Spleen (tissue), 11 donors: ENCODE measurements around the gene ARL11. TPM values are rescaled to one million over a fixed set of nuclear protein-coding genes. Genes with fewer than 3 reads are reported as not detected.

Experiments used
- DNase-seq: peaks from one replicate; pipeline ENCODE4 v3.0.0-alpha.2; 2020
- H3K27ac ChIP-seq, 8 donors: fragments of 200-600 bp; sonication (generic) in 7 of 8; 1 replicate in 4 of 8; 2 replicates in 4 of 8; pipeline versions ENCODE4 v1.5.0 to v1.8.0; 2016 to 2021; ENCODE audit warnings: inconsistent platforms in 4 of 8, mild to moderate bottlenecking in 4 of 8, moderate library complexity in 1 of 8
- H3K27me3 ChIP-seq, 7 donors: fragments of 200-600 bp; sonication (generic) in 6 of 7; replicated peaks in 1 of 7; 1 replicate in 4 of 7; 2 replicates in 3 of 7; pipeline versions ENCODE4 v1.5.0 to v1.8.0; 2016 to 2021; ENCODE audit warnings: inconsistent platforms in 3 of 7, mild to moderate bottlenecking in 1 of 7
- H3K36me3 ChIP-seq, 6 donors: fragments of 200-600 bp; sonication (generic) in 5 of 6; 1 replicate in 4 of 6; 2 replicates in 2 of 6; pipeline versions ENCODE4 v1.5.0 to v1.8.0; 2016 to 2021; ENCODE audit warnings: inconsistent platforms in 2 of 6
- H3K4me1 ChIP-seq, 6 donors: fragments of 200-600 bp; sonication (generic) in 5 of 6; 1 replicate in 3 of 6; 2 replicates in 3 of 6; pipeline versions ENCODE4 v1.5.0 to v1.8.0; 2016 to 2021; ENCODE audit warnings: inconsistent platforms in 3 of 6
- H3K4me3 ChIP-seq, 8 donors: fragments of 200-600 bp; sonication (generic) in 7 of 8; 1 replicate in 4 of 8; 2 replicates in 4 of 8; pipeline versions ENCODE4 v1.5.0 to v1.8.0; 2016 to 2021; ENCODE audit warnings: inconsistent platforms in 4 of 8, mild to moderate bottlenecking in 4 of 8, moderate library complexity in 2 of 8
- H3K9me3 ChIP-seq, 8 donors: fragments of 200-600 bp; sonication (generic) in 7 of 8; 1 replicate in 4 of 8; 2 replicates in 4 of 8; pipeline versions ENCODE4 v1.5.0 to v1.8.0; 2016 to 2021; ENCODE audit warnings: inconsistent platforms in 4 of 8
- POLR2A ChIP-seq, 3 donors: fragments of 450-650 bp; IDR thresholded peaks; one replicate each; pipeline ENCODE4 v1.5.1; 2017; ENCODE audit warnings: antibody characterized with exemption in 3 of 3, mild to moderate bottlenecking in 1 of 3
- POLR2AphosphoS5 ChIP-seq, 3 donors: sonication (generic); formaldehyde crosslinking; IDR thresholded peaks; one replicate each; pipeline ENCODE4 v1.5.1; 2017; ENCODE audit warnings: antibody characterized with exemption in 3 of 3
- WGBS, 5 donors: extraction: QIAGEN DNeasy Blood & Tissue Kit in 3 of 5; methylation state at CpG; one replicate each; pipeline versions ENCODE4 v1.1.5 to v1.1.7; 2013 to 2018; 5-methylcytosine and 5-hydroxymethylcytosine counted together
- intact Hi-C: fragments of 100-400 bp; cut with DNase I; formaldehyde crosslinking; loops from one replicate; pipeline ENCODE4 v1.15.0; 2023; ENCODE audit warnings: low total_unique reads
- polyA plus RNA-seq, 3 donors: library from polyadenylated mRNA; stranded (reverse); fragments of 200-250 nt; gene quantifications; one replicate each; pipeline ENCODE4 v1.2.1, GENCODE V29; 2013
- total RNA-seq, 7 donors: library from RNA; depleted of rRNA in 3 of 7; stranded (reverse); fragments of >200 nt in 3 of 7; fragmentation: NEBNext Ultra II Directional in 4 of 7; extraction: Animal tissue kit (Norgen Biotek cat#: 25700) in 4 of 7; gene quantifications; one replicate each; pipeline versions ENCODE4 v1.1.0 to v1.2.1, GENCODE V29; 2016 to 2021
- TF ChIP-seq, protein P1 (sequence below), 11 experiments: fragments of 200-600 bp in 7 of 11; fragments of 450-650 bp in 4 of 11; sonication (generic) in 4 of 11; IDR thresholded peaks in 8 of 11; conservative IDR thresholded peaks in 3 of 11; 1 replicate in 7 of 11; 2 replicates in 4 of 11; pipeline versions ENCODE4 v1.4.0 to v1.8.0; 2016 to 2021; ENCODE audit warnings: antibody characterized with exemption in 11 of 11, inconsistent platforms in 4 of 11, mild to moderate bottlenecking in 1 of 11
- donor health status: healthy with polysubstance abuse.
- donor health status: DM: no; HTN: no; CAD: no; lungs with moderate emphysema.
- donor health status: DM: no; HTN: no; CAD: no.
- donor health status: Bipolar disorder and iron deficiency.
- donor health status: healthy.
- donor health status: DM: no; HTN: no; CAD: no.
- donor health status: DM: yes; HTN: yes; CAD: no.

Gene ARL11
- total and polyA plus RNA-seq, 10 donors, result 4.7 to 15.7 (median 11.6) TPM

DNA sequence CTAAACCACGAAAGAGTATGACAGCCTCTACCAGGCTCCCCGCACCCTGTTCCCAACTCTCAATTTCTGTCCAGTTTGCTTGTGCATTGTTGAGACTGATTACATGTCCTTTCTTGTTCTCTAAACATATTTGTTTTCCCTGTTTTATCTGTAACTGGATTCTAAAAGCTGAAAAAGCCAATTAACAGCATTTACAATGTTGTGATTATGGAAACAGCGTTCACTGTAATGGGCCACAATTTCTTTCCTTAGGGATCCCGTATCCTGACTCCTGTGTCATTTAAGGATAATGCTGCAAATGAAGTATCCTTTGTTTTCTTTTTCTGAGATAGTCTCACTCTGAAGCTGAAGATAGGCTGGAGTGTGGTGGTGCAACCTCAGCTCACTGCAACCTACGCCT, 42.5 kb downstream of the ARL11 start:
- DNase-seq, result no peak
- Histone ChIP-seq H3K36me3 (peaks cover 0 to 23% (median 14%) of the 10 kb centered on the region in 6 donors), H3K4me3 (no peak overlapping the region), H3K27me3 (no peaks in the 10 kb centered on the region), H3K9me3 (no peaks in the 10 kb centered on the region), H3K27ac (no peak overlapping the region), H3K4me1 (peaks cover 0 to 15% (median 2%) of the 10 kb centered on the region in 6 donors)
- 76 to 94% (median 87%) methylated on average over 5 of the region's 5 CpGs for WGBS, 5 donors
- intact Hi-C loops, result no loop called here
- TF ChIP-seq, protein P1, sequence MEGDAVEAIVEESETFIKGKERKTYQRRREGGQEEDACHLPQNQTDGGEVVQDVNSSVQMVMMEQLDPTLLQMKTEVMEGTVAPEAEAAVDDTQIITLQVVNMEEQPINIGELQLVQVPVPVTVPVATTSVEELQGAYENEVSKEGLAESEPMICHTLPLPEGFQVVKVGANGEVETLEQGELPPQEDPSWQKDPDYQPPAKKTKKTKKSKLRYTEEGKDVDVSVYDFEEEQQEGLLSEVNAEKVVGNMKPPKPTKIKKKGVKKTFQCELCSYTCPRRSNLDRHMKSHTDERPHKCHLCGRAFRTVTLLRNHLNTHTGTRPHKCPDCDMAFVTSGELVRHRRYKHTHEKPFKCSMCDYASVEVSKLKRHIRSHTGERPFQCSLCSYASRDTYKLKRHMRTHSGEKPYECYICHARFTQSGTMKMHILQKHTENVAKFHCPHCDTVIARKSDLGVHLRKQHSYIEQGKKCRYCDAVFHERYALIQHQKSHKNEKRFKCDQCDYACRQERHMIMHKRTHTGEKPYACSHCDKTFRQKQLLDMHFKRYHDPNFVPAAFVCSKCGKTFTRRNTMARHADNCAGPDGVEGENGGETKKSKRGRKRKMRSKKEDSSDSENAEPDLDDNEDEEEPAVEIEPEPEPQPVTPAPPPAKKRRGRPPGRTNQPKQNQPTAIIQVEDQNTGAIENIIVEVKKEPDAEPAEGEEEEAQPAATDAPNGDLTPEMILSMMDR (IDR thresholded peaks at IDR 0.05 in 8 of 11, conservative IDR thresholded peaks at IDR 0.05 in 3 of 11), result no peak
- TF ChIP-seq POLR2AphosphoS5 (IDR thresholded peaks at IDR 0.05), result no peak
- no peak for TF ChIP-seq POLR2A (IDR thresholded peaks at IDR 0.05)

DNA sequence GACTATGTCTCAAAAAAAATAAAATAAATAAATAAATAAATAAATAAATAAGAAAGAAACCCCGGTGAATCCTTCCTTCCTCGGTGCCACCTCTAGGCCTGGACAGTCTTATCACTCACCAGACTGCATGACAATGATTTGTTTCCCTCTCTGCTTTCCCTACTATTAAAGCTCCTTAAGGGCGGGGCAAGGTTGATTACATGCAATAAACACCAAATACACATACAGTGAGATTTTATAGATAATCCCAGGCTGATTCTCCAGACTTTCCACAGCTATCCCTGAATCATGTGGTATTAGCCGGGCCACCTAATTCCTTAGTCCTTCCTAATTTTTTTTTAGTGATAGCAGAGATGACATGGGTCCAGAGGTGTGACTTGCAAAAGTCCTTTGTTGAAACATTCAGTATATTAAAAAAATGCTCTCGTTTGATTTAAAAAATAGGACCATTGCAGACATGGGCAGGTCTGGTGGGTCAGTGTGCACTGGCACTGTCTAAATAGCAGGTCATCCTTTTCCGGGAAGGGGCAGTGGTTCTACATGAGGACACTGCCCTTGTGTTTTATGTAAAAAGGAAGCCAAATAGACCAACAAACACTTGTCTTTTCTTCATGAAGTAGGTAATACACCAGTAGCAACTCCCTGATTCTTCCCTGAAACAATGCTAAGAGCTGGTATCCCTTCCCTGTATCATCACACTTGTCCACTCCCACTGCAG, 48.4 kb downstream of the ARL11 start:
- H3K4me1 ChIP-seq, result peaks cover 0 to 5% (median 0%) of the 10 kb centered on the region in 6 donors
- H3K27ac ChIP-seq, result no peak overlapping the region
- no peaks in the 10 kb centered on the region for H3K9me3 ChIP-seq
- no peak overlapping the region for H3K4me3 ChIP-seq
- no peak for TF ChIP-seq POLR2A (IDR thresholded peaks at IDR 0.05)
- TF ChIP-seq, protein P1 (IDR thresholded peaks at IDR 0.05 in 8 of 11, conservative IDR thresholded peaks at IDR 0.05 in 3 of 11), result no peak
- intact Hi-C loops, result no loop called here
- peaks cover 0 to 12% (median 0%) of the 10 kb centered on the region in 6 donors for H3K36me3 ChIP-seq
- 96 to 99% (median 97%) methylated on average over 6 of the region's 6 CpGs for WGBS, 5 donors
- DNase-seq, result no peak
- no peaks in the 10 kb centered on the region for H3K27me3 ChIP-seq

DNA sequence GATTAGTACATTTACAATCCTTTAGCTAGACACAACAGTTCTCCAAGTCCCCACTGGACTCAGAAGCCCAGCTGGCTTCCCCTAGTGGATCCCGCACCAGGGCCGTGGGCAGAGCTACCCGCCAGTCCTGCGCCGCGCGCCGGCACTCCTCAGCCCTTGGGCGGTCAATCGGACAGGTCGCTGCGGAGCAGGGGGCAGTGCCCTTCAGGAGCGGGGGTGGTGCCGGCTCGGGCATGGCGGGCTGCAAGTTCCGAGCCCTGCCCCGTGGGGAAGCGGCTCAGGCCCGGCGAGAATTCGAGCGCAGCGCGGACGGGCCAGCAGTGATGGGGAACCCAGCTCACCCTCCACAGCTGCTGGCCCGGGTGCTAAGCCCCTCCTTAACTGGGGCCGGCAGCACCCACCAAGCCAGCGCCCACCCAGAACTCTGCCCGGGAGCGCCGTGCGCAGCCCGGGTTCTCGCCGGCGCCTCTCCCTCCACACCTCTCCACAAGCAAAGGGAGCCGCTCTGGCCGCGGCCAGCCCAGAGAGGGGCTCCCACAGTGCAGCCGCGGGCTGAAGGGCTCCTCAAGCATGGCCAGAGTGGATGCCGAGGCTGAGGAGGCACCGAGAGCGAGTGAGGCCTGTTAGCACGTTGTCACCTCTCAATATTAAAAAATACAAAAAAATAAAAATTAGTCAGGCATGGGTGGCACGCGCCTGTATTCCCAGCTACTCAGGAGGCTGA, 50.0 kb downstream of the ARL11 start:
- DNase-seq, result no peak
- H3K27ac ChIP-seq, result no peak overlapping the region
- no peaks in the 10 kb centered on the region for H3K27me3 ChIP-seq
- H3K4me3 ChIP-seq, result no peak overlapping the region
- peaks cover 0 to 5% (median 0%) of the 10 kb centered on the region in 6 donors for H3K4me1 ChIP-seq
- H3K9me3 ChIP-seq, result no peaks in the 10 kb centered on the region
- peaks cover 0 to 12% (median 0%) of the 10 kb centered on the region in 6 donors for H3K36me3 ChIP-seq
- intact Hi-C loops, result no loop called here
- 95 to 98% (median 97%) methylated on average over 23 to 48 of the region's 48 CpGs for WGBS, 5 donors
- no peak for TF ChIP-seq POLR2A (IDR thresholded peaks at IDR 0.05)
- TF ChIP-seq, protein P1 (IDR thresholded peaks at IDR 0.05 in 8 of 11, conservative IDR thresholded peaks at IDR 0.05 in 3 of 11), result no peak
- TF ChIP-seq POLR2AphosphoS5 (IDR thresholded peaks at IDR 0.05), result no peak

DNA sequence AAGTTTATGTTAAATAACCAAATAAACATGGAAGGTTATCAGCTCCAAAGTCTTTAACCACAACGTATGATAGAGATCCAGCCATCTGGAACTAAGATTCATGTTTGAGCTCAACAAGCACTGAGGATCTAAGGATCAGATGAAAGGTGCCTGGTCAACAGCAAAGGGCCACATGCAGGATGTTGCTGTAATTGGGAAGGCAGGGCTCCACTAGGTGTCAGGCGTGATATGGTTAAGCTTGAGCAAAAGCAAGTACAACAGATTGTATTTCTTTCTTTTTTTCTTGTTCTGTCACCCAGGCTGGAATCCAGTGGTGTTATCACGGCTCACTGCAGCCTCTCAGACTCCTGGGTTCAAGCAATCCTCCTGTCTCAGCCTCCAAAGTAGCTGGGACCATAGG, 50.9 kb downstream of the ARL11 start:
- 66 to 79% (median 74%) methylated on average over 3 of the region's 3 CpGs for WGBS, 5 donors

More for the DNA sequence above, 50.9 kb downstream of the ARL11 start:
- peaks cover 0 to 12% (median 0%) of the 10 kb centered on the region in 6 donors for H3K36me3 ChIP-seq
- TF ChIP-seq POLR2AphosphoS5 (IDR thresholded peaks at IDR 0.05), result no peak
- TF ChIP-seq POLR2A (IDR thresholded peaks at IDR 0.05), result no peak
- TF ChIP-seq, protein P1 (IDR thresholded peaks at IDR 0.05 in 8 of 11, conservative IDR thresholded peaks at IDR 0.05 in 3 of 11), result no peak
- H3K27me3 ChIP-seq, result no peaks in the 10 kb centered on the region
- H3K27ac ChIP-seq, result no peak overlapping the region
- H3K4me3 ChIP-seq, result no peak overlapping the region
- intact Hi-C loops, result no loop called here
- no peaks in the 10 kb centered on the region for H3K9me3 ChIP-seq
- no peak for DNase-seq
- H3K4me1 ChIP-seq, result peaks cover 0 to 5% (median 0%) of the 10 kb centered on the region in 6 donors
